Measurements from ENCODE around the gene MIEN1. TPM values are rescaled to one million over a fixed set of nuclear protein-coding genes. Genes with fewer than 3 reads are reported as not detected.
A peak's percentile ranks its signal among the peaks of the same experiment; 100 is the strongest.

The MIEN1 gene
- total and polyA plus RNA-seq, 2 of the 13 experiments (the other 11 are each of a cell fraction or from before 2014, with no cell fraction given), result 40.6 to 56.6 TPM

DNA sequence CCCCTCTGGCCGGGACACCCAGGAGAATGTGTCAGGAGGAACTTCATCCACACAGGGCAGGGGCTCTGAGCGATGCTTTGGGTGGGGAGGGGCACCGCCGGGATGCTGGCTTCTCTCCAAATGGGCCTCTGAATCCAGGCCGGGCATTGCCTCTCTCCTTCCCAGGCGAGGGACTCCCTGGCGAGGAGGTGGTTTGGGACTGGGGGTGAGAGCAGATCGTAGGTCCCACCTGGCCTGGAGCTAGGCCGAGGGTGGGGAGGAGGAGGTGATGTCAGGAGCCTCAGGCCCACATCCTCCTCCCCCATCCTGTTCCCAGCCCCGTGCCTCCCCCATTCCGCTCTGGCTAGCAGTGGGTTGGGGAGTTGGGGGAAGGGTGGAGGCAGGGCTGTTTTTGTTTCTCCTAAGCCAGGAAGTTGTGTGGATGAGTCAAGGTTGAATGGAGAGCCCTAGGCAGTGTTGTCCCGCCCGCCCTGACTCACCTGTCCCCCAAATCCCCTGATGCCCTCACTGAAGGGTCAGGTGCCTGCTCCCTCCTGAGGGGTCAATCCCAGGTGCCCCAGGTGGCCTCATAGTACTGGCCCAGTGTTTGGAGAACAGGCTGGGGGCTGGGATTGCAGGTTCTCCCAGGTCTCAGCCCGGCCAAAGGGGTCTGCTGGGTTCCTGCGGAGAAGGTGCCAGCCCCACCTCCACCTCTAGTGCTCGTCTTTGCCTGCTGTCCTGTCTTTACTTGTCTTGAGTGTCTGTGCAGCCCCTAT is 10.2 kb upstream of the MIEN1 start (continued):
- TF ChIP-seq, protein P1, sequence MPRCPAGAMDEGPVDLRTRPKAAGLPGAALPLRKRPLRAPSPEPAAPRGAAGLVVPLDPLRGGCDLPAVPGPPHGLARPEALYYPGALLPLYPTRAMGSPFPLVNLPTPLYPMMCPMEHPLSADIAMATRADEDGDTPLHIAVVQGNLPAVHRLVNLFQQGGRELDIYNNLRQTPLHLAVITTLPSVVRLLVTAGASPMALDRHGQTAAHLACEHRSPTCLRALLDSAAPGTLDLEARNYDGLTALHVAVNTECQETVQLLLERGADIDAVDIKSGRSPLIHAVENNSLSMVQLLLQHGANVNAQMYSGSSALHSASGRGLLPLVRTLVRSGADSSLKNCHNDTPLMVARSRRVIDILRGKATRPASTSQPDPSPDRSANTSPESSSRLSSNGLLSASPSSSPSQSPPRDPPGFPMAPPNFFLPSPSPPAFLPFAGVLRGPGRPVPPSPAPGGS (CRISPR knock-in tag; IDR thresholded peaks at IDR 0.05), result 0 out of 2 replicates have a peak, but pooled peaks have one; percentile 31
- TF ChIP-seq, protein P2, sequence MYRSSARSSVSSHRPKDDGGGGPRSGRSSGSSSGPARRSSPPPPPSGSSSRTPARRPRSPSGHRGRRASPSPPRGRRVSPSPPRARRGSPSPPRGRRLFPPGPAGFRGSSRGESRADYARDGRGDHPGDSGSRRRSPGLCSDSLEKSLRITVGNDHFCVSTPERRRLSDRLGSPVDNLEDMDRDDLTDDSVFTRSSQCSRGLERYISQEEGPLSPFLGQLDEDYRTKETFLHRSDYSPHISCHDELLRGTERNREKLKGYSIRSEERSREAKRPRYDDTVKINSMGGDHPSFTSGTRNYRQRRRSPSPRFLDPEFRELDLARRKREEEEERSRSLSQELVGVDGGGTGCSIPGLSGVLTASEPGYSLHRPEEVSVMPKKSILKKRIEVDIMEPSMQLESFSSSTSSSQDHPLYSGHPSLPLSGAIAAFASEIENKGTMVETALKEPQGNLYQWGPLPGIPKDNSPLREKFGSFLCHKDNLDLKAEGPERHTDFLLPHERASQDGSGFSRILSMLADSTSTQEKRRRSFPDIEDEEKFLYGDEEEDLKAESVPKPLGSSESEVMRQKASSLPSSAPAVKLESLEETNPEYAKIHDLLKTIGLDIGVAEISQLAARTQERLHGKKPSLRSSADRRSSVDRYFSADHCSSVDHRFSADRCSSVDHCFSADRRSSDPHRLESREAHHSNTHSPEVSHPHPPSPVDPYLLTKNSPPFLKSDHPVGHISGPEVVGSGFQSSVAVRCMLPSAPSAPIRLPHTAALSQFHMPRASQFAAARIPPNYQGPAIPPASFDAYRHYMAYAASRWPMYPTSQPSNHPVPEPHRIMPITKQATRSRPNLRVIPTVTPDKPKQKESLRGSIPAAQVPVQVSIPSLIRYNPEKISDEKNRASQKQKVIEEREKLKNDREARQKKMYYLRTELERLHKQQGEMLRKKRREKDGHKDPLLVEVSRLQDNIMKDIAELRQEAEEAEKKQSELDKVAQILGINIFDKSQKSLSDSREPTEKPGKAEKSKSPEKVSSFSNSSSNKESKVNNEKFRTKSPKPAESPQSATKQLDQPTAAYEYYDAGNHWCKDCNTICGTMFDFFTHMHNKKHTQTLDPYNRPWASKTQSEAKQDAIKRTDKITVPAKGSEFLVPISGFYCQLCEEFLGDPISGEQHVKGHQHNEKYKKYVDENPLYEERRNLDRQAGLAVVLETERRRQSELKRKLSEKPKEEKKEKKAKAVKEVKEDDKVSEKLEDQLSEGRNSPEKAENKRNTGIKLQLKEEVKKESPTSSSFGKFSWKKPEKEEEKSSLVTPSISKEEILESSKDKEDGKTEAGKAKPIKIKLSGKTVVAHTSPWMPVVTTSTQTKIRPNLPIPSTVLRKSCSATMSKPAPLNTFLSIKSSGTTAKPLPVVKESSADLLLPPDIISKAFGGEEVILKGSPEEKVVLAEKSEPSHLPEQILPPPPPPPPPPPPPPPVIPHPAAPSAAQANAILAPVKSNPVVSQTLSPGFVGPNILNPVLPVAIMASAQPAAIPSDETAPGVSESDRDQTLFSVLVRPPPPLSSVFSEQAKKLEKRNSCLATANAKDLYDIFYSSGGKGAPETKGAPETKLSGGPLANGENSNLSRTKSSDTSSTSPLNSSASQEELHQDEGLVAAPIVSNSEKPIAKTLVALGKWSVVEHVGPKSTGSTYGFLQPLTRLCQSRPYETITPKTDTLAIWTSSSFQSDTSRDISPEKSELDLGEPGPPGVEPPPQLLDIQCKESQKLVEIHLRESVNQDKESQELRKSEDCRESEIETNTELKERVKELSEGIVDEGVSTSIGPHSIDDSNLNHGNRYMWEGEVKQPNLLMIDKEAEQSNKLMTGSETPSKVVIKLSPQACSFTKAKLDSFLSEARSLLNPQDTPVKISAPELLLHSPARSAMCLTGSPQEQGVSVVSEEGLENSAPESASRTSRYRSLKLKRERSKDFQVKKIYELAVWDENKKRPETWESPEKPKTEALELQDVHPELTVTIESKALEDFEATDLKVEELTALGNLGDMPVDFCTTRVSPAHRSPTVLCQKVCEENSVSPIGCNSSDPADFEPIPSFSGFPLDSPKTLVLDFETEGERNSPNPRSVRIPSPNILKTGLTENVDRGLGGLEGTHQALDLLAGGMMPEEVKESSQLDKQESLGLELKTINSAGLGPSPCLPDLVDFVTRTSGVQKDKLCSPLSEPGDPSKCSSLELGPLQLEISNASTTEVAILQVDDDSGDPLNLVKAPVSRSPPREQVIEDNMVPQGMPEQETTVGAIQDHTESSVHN (CRISPR knock-in tag; IDR thresholded peaks at IDR 0.05), result no peak; the same call in 1 of the 2 replicates
- TF ChIP-seq ZFX (CRISPR knock-in tag; IDR thresholded peaks at IDR 0.05; ENCODE audit: low read depth) (peak; percentile 85), PHB2 (IDR thresholded peaks at IDR 0.05; ENCODE audit: partially characterized antibody) (no peak), ZNF282 (IDR thresholded peaks at IDR 0.05; ENCODE audit: partially characterized antibody) (no peak), HDAC1 (CRISPR knock-in tag; IDR thresholded peaks at IDR 0.05) (peak; percentile 81), ZNF713 (CRISPR knock-in tag; IDR thresholded peaks at IDR 0.05) (0 out of 2 replicates have a peak, but pooled peaks have one; percentile 52), U2AF1 (optimal IDR thresholded peaks at IDR 0.05; ENCODE audit: low read depth, low read length) (no peak), RXRA (CRISPR knock-in tag; IDR thresholded peaks at IDR 0.05) (peak; percentile 74; the same call in 1 of the 2 replicates), MEIS1 (CRISPR knock-in tag; IDR thresholded peaks at IDR 0.05; ENCODE audit: borderline replicate concordance) (no peak)
- TF ChIP-seq, protein P3, sequence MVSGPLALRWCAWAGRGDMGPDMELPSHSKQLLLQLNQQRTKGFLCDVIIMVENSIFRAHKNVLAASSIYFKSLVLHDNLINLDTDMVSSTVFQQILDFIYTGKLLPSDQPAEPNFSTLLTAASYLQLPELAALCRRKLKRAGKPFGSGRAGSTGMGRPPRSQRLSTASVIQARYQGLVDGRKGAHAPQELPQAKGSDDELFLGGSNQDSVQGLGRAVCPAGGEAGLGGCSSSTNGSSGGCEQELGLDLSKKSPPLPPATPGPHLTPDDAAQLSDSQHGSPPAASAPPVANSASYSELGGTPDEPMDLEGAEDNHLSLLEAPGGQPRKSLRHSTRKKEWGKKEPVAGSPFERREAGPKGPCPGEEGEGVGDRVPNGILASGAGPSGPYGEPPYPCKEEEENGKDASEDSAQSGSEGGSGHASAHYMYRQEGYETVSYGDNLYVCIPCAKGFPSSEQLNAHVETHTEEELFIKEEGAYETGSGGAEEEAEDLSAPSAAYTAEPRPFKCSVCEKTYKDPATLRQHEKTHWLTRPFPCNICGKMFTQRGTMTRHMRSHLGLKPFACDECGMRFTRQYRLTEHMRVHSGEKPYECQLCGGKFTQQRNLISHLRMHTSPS (CRISPR knock-in tag; IDR thresholded peaks at IDR 0.05; ENCODE audit: low read depth), result peak; percentile 61; the same call in 1 of the 2 replicates
- TF ChIP-seq, protein P4, sequence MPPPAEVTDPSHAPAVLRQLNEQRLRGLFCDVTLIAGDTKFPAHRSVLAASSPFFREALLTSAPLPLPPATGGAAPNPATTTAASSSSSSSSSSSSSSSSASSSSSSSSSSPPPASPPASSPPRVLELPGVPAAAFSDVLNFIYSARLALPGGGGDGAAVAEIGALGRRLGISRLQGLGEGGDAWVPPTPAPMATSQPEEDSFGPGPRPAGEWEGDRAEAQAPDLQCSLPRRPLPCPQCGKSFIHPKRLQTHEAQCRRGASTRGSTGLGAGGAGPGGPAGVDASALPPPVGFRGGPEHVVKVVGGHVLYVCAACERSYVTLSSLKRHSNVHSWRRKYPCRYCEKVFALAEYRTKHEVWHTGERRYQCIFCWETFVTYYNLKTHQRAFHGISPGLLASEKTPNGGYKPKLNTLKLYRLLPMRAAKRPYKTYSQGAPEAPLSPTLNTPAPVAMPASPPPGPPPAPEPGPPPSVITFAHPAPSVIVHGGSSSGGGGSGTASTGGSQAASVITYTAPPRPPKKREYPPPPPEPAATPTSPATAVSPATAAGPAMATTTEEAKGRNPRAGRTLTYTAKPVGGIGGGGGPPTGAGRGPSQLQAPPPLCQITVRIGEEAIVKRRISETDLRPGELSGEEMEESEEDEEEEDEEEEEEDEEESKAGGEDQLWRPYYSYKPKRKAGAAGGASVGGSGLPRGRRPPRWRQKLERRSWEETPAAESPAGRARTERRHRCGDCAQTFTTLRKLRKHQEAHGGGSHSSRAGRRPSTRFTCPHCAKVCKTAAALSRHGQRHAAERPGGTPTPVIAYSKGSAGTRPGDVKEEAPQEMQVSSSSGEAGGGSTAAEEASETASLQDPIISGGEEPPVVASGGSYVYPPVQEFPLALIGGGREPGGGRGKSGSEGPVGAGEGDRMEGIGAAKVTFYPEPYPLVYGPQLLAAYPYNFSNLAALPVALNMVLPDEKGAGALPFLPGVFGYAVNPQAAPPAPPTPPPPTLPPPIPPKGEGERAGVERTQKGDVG (CRISPR knock-in tag; IDR thresholded peaks at IDR 0.05; ENCODE audit: borderline replicate concordance), result no peak

Measured in HepG2 (cell line).